ENCODE results near the gene TRMT11. TPM values are rescaled to one million over a fixed set of nuclear protein-coding genes. Genes with fewer than 3 reads are reported as not detected.
A peak's percentile ranks its signal among the peaks of the same experiment; 100 is the strongest.

The TRMT11 gene
- total and polyA plus RNA-seq, 2 donors from 2014 or later = 10.6 to 25.1 TPM

DNA sequence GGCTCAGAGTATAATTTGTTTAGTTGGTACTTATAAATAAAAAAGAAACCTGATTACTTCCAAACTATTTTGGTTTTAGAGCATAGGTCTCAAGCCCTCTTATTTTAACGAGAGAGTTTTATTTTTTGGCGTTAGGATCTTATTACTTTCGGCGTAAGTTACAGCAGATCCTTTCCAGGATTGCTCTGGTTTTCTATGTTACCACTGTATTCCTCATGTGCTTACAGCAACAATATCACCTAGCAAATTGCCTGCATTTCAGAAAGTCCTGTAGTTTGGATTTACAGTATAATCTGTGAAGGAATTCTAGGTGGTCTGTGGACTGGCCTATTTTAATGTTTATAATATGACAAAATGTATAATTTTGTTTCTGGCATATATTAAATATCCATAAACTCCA lies 54.1 kb downstream of the TRMT11 start:
- Histone ChIP-seq H3K36me3 (ENCODE audit: control insufficient read depth in 2 of 3, insufficient read depth in 3 of 3, low read length in 3 of 3) (peaks cover 0 to 2% (median 0%) of the 10 kb centered on the region in 3 donors), H3K9me3 (ENCODE audit: control insufficient read depth in 2 of 3, insufficient read depth in 1 of 3, low read length in 3 of 3) (no peaks in the 10 kb centered on the region), H3K4me3 (ENCODE audit: low read length in 3 of 3) (no peak overlapping the region), H3K27ac (ENCODE audit: low read depth in 2 of 2, low read length in 2 of 2) (no peak overlapping the region), H3K9ac (ENCODE audit: low read length in 3 of 3) (no peak overlapping the region), H3K27me3 (ENCODE audit: control insufficient read depth, insufficient read depth, low read length) (no peaks in the 10 kb centered on the region), H3K4me1 (ENCODE audit: control insufficient read depth in 2 of 3, insufficient read depth in 2 of 3, low read depth in 1 of 3, low read length in 3 of 3) (peaks cover 0 to 4% (median 0%) of the 10 kb centered on the region in 3 donors)
- no peak for DNase-seq
- TF ChIP-seq, protein P1, sequence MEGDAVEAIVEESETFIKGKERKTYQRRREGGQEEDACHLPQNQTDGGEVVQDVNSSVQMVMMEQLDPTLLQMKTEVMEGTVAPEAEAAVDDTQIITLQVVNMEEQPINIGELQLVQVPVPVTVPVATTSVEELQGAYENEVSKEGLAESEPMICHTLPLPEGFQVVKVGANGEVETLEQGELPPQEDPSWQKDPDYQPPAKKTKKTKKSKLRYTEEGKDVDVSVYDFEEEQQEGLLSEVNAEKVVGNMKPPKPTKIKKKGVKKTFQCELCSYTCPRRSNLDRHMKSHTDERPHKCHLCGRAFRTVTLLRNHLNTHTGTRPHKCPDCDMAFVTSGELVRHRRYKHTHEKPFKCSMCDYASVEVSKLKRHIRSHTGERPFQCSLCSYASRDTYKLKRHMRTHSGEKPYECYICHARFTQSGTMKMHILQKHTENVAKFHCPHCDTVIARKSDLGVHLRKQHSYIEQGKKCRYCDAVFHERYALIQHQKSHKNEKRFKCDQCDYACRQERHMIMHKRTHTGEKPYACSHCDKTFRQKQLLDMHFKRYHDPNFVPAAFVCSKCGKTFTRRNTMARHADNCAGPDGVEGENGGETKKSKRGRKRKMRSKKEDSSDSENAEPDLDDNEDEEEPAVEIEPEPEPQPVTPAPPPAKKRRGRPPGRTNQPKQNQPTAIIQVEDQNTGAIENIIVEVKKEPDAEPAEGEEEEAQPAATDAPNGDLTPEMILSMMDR (IDR thresholded peaks at IDR 0.05; ENCODE audit: borderline replicate concordance, extremely low read depth, insufficient read depth) = no peak
- FAIRE-seq = peak; percentile 6
- intact Hi-C loops (cut with DNase I) = no loop called here

DNA sequence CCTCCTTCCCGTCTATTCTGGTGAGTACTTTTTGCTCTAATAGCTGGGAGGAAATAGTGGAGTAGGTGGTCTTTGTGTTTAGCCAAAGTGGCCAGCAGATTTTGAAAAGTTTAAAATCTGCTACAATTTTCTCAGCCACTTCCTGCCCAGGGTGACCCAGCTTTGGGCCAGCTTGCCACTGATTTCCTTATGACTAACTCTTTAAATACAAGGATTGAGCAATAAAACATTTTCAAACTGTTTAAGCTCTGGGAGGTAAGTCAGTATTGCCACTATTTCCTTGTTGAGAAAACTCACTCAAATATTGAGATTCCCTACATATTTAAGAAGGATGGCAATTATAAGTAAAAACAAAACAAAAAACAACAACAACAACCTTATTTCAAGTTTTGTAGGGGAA lies 54.5 kb downstream of the TRMT11 start:
- H3K4me3 ChIP-seq (ENCODE audit: low read length in 3 of 3) = no peak overlapping the region
- no peaks in the 10 kb centered on the region for H3K9me3 ChIP-seq (ENCODE audit: control insufficient read depth in 2 of 3, insufficient read depth in 1 of 3, low read length in 3 of 3)
- peaks cover 0 to 4% (median 0%) of the 10 kb centered on the region in 3 donors for H3K4me1 ChIP-seq (ENCODE audit: control insufficient read depth in 2 of 3, insufficient read depth in 2 of 3, low read depth in 1 of 3, low read length in 3 of 3)
- H3K36me3 ChIP-seq (ENCODE audit: control insufficient read depth in 2 of 3, insufficient read depth in 3 of 3, low read length in 3 of 3) = peaks cover 0 to 2% (median 0%) of the 10 kb centered on the region in 3 donors
- DNase-seq (no peak), FAIRE-seq (no peak)
- intact Hi-C loops (cut with DNase I) = no loop called here
- no peak overlapping the region for H3K27ac ChIP-seq (ENCODE audit: low read depth in 2 of 2, low read length in 2 of 2)
- H3K9ac ChIP-seq (ENCODE audit: low read length in 3 of 3) = no peak overlapping the region
- TF ChIP-seq, protein P1 (IDR thresholded peaks at IDR 0.05; ENCODE audit: borderline replicate concordance, extremely low read depth, insufficient read depth) = no peak
- no peaks in the 10 kb centered on the region for H3K27me3 ChIP-seq (ENCODE audit: control insufficient read depth, insufficient read depth, low read length)

- no peaks in the 10 kb centered on the region for H3K27me3 ChIP-seq (ENCODE audit: control insufficient read depth, insufficient read depth, low read length)
- H3K9me3 ChIP-seq (ENCODE audit: control insufficient read depth in 2 of 3, insufficient read depth in 1 of 3, low read length in 3 of 3) = no peaks in the 10 kb centered on the region
- peaks cover 0 to 4% (median 0%) of the 10 kb centered on the region in 3 donors for H3K4me1 ChIP-seq (ENCODE audit: control insufficient read depth in 2 of 3, insufficient read depth in 2 of 3, low read depth in 1 of 3, low read length in 3 of 3)
- FAIRE-seq = no peak
- no peak overlapping the region for H3K9ac ChIP-seq (ENCODE audit: low read length in 3 of 3)
- peaks cover 0 to 2% (median 0%) of the 10 kb centered on the region in 3 donors for H3K36me3 ChIP-seq (ENCODE audit: control insufficient read depth in 2 of 3, insufficient read depth in 3 of 3, low read length in 3 of 3)
- TF ChIP-seq, protein P1 (IDR thresholded peaks at IDR 0.05; ENCODE audit: borderline replicate concordance, extremely low read depth, insufficient read depth) = no peak
- intact Hi-C loops (cut with DNase I) = no loop called here
- no peak overlapping the region for H3K4me3 ChIP-seq (ENCODE audit: low read length in 3 of 3)
- DNase-seq = no peak
- H3K27ac ChIP-seq (ENCODE audit: low read depth in 2 of 2, low read length in 2 of 2) = no peak overlapping the region
Measured at GRCh38 chr6:126041516-126041915, 55.2 kb downstream of the TRMT11 start.

DNA sequence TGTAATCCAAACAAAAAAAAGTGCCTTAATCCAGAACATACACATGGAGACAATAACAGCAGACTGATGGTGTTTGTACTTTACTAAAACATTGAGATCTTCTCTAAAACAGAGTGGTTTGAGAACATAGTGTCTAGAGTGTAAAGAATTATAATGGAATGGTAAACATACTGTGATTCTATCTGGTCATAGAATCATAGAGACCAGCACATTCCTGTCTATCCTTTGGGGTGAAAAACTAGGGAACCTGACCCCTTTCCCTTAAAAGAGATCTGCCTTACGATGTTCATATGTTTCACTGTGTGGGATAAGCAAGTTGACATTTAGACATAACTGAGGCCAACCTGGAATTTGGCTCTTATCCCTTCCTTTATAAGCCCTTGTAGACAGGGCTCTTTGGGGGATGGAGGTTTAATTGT lies 55.7 kb downstream of the TRMT11 start:
- DNase-seq (no peak), FAIRE-seq (no peak)
- Histone ChIP-seq H3K36me3 (ENCODE audit: control insufficient read depth in 2 of 3, insufficient read depth in 3 of 3, low read length in 3 of 3) (peaks cover 0 to 2% (median 0%) of the 10 kb centered on the region in 3 donors), H3K4me3 (ENCODE audit: low read length in 3 of 3) (no peak overlapping the region), H3K9ac (ENCODE audit: low read length in 3 of 3) (no peak overlapping the region), H3K27me3 (ENCODE audit: control insufficient read depth, insufficient read depth, low read length) (no peaks in the 10 kb centered on the region), H3K4me1 (ENCODE audit: control insufficient read depth in 2 of 3, insufficient read depth in 2 of 3, low read depth in 1 of 3, low read length in 3 of 3) (peaks cover 0 to 4% (median 0%) of the 10 kb centered on the region in 3 donors), H3K27ac (ENCODE audit: low read depth in 2 of 2, low read length in 2 of 2) (no peak overlapping the region), H3K9me3 (ENCODE audit: control insufficient read depth in 2 of 3, insufficient read depth in 1 of 3, low read length in 3 of 3) (no peaks in the 10 kb centered on the region)
- TF ChIP-seq, protein P1 (IDR thresholded peaks at IDR 0.05; ENCODE audit: borderline replicate concordance, extremely low read depth, insufficient read depth) = no peak
- intact Hi-C loops (cut with DNase I) = no loop called here
